Endothelial cell of umbilical vein (primary cell): ENCODE measurements around the gene ZNF678. TPM values are rescaled to one million over a fixed set of nuclear protein-coding genes. Genes with fewer than 3 reads are reported as not detected.

Experiments used
- BruUV-seq: library from RNA; stranded (reverse); fragments of 400-500 nt; replicated peaks from 2 replicates; lab custom pipeline; 2021; lab: Mats Ljungman, UMichigan
- CTCF ChIA-PET: fragments of 300-600, 350-600 bp; sonication (Branson Sonifier 250); formaldehyde crosslinking; loops from one replicate; lab custom pipeline; 2021; ENCODE audit warnings: antibody characterized with exemption, inconsistent platforms; lab: Charles Lee
- POLR2A ChIA-PET: fragments of 300-600, 350-600 bp; sonication (Branson Sonifier 250); formaldehyde crosslinking; loops from one replicate; lab custom pipeline; 2021; ENCODE audit warnings: antibody characterized with exemption, inconsistent platforms; lab: Charles Lee
- DNase-seq: peaks from one replicate; pipeline ENCODE4 v3.0.0-alpha.2; 2011; ENCODE audit warnings: low read depth, low spot score
- FAIRE-seq: peaks from 2 replicates; lab custom pipeline; 2011; peaks lifted over from hg19 to GRCh38; lab: Jason Lieb, UNC
- H2AFZ ChIP-seq: 2 replicates; pipeline ENCODE4 v1.6.0; 2012; ENCODE audit warnings: low read depth, low read length, control low read depth, inconsistent platforms
- H3K27ac ChIP-seq: 2 replicates; pipeline ENCODE4 v1.5.1; 2011; ENCODE audit warnings: low read depth, mild to moderate bottlenecking, control low read depth, low read length, moderate library complexity; ENCODE audit not compliant: insufficient read depth
- H3K27me3 ChIP-seq, 2 experiments: 2 replicates each; pipeline versions ENCODE4 v1.6.0 to v1.6.1; 2011; ENCODE audit warnings: low read length in 2 of 2, mixed read lengths in 1 of 2; ENCODE audit not compliant: control insufficient read depth in 2 of 2, insufficient read depth in 2 of 2
- H3K36me3 ChIP-seq, 2 experiments: 2 replicates in 1 of 2; 3 replicates in 1 of 2; pipeline ENCODE4 v1.5.1; 2011; ENCODE audit warnings: low read length in 2 of 2, mild to moderate bottlenecking in 1 of 2, moderate library complexity in 1 of 2; ENCODE audit not compliant: control insufficient read depth in 2 of 2, insufficient read depth in 2 of 2; ENCODE audit errors: extremely low read depth in 1 of 2
- H3K4me1 ChIP-seq: 3 replicates; pipeline ENCODE4 v1.5.1; 2011; ENCODE audit warnings: mild to moderate bottlenecking, low read length; ENCODE audit not compliant: control insufficient read depth, insufficient read depth; ENCODE audit errors: extremely low read depth
- H3K4me2 ChIP-seq: 2 replicates; pipeline ENCODE4 v1.6.1; 2011; ENCODE audit warnings: low read length, control low read depth, mixed read lengths; ENCODE audit not compliant: insufficient read depth
- H3K4me3 ChIP-seq, 3 experiments: fragments of 200-600 bp in 1 of 3; sonication (generic), shearing (Covaris generic) in 1 of 3; replicated peaks in 1 of 3; 2 replicates each; pipeline ENCODE4 v1.5.1; 2011 to 2016; ENCODE audit warnings: control low read depth in 3 of 3, low read length in 3 of 3, mild to moderate bottlenecking in 2 of 3, inconsistent platforms in 1 of 3, low read depth in 1 of 3, moderate library complexity in 1 of 3; ENCODE audit not compliant: insufficient read depth in 1 of 3
- H3K79me2 ChIP-seq: 2 replicates; pipeline ENCODE4 v1.6.0; 2012; ENCODE audit warnings: low read length, inconsistent platforms; ENCODE audit not compliant: control insufficient read depth, insufficient read depth
- H3K9ac ChIP-seq: replicated peaks from 2 replicates; pipeline ENCODE3; 2011; ENCODE audit warnings: low read length, control low read depth; ENCODE audit not compliant: insufficient read depth; ENCODE audit errors: extremely low read depth
- H3K9me1 ChIP-seq: replicated peaks from 3 replicates; pipeline ENCODE4 v1.6.0; 2011; ENCODE audit warnings: mild to moderate bottlenecking, low read length; ENCODE audit not compliant: control insufficient read depth, insufficient read depth; ENCODE audit errors: extremely low read depth
- H3K9me3 ChIP-seq: replicated peaks from 2 replicates; pipeline ENCODE4 v1.5.1; 2012; ENCODE audit warnings: low read length, inconsistent platforms; ENCODE audit not compliant: control insufficient read depth, insufficient read depth
- H4K20me1 ChIP-seq: replicated peaks from 2 replicates; pipeline ENCODE3; 2011; ENCODE audit warnings: mild to moderate bottlenecking, low read length; ENCODE audit not compliant: control insufficient read depth, insufficient read depth; ENCODE audit errors: extremely low read depth
- CTCF ChIP-seq, 2 donors: IDR thresholded peaks; 1 replicate in 1 of 2; 2 replicates in 1 of 2; pipeline ENCODE4 v1.5.1; 2011; ENCODE audit warnings: low read length in 2 of 2, mild to moderate bottlenecking in 2 of 2, moderate library complexity in 2 of 2, control low read depth in 1 of 2, inconsistent platforms in 1 of 2, low read depth in 1 of 2; ENCODE audit not compliant: insufficient read depth in 1 of 2; ENCODE audit errors: extremely low read depth in 1 of 2
- EZH2 ChIP-seq: IDR thresholded peaks from 2 replicates; pipeline ENCODE4 v1.6.1; 2012; ENCODE audit warnings: borderline replicate concordance, low read depth, mild to moderate bottlenecking, moderate library complexity, low read length, inconsistent platforms; ENCODE audit not compliant: severe bottlenecking
- FOS ChIP-seq: IDR thresholded peaks from 2 replicates; pipeline ENCODE4 v1.6.1; 2011; ENCODE audit warnings: mild to moderate bottlenecking, low read length, moderate library complexity, borderline replicate concordance; ENCODE audit not compliant: insufficient read depth
- GATA2 ChIP-seq: IDR thresholded peaks from 2 replicates; pipeline ENCODE4 v1.7.0; 2011; ENCODE audit warnings: low read depth, mild to moderate bottlenecking, moderate library complexity, mixed read lengths, low read length; ENCODE audit not compliant: insufficient read length, insufficient read depth
- JUN ChIP-seq: IDR thresholded peaks from 2 replicates; pipeline ENCODE4 v1.6.1; 2011; ENCODE audit warnings: borderline replicate concordance, low read depth; ENCODE audit not compliant: insufficient read length, insufficient read depth
- MYC ChIP-seq: IDR thresholded peaks from one replicate; pipeline ENCODE4 v1.6.1; 2011; ENCODE audit warnings: mild to moderate bottlenecking, low read depth, low read length
- POLR2A ChIP-seq: IDR thresholded peaks from 2 replicates; pipeline ENCODE4 v1.6.1; 2012; ENCODE audit warnings: low read depth, mild to moderate bottlenecking, control low read depth, low read length
- POLR2AphosphoS5 ChIP-seq: IDR thresholded peaks from 2 replicates; pipeline ENCODE4 v1.6.1; 2012; ENCODE audit warnings: low read depth, mild to moderate bottlenecking, control low read depth, low read length, moderate library complexity; ENCODE audit not compliant: insufficient read depth
- dilution Hi-C: fragments of 300-500 bp; cut with MboI; formaldehyde crosslinking; loops from one replicate; pipeline ENCODE4 v1.15.0; 2019; ENCODE audit warnings: low sequenced_read_pairs; ENCODE audit not compliant: extremely low pct_ligation_motif_present
- intact Hi-C: fragments of 100-400 bp; cut with micrococcal nuclease; formaldehyde crosslinking; loops from one replicate; pipeline ENCODE4 v1.10.0; 2022
- polyA plus RNA-seq, 4 experiments: library from polyadenylated mRNA; depleted of rRNA in 3 of 4; stranded (reverse) in 3 of 4; unstranded in 1 of 4; fragments of >200 nt; gene quantifications; 2 replicates each; pipeline versions ENCODE4 v1.2.1 to v1.2.3, GENCODE V29; 2011 to 2012; ENCODE audit warnings: missing spikeins in 1 of 4
- total RNA-seq: library from RNA; stranded (reverse); gene quantifications from 2 replicates; pipeline ENCODE4 v1.2.3, GENCODE V29; 2021
- TF ChIP-seq, protein P1 (sequence below): IDR thresholded peaks from 2 replicates; pipeline ENCODE4 v1.6.1; 2011; ENCODE audit not compliant: insufficient read depth, insufficient read length

The ZNF678 gene
- total and polyA plus RNA-seq, 2 donors (not counting 3 experiments of a cell fraction or from before 2014, with no cell fraction given): 2.1 to 7.7 TPM

GRCh38 chr1:227540170-227541098, 22.9 kb upstream of the ZNF678 start:
- Histone ChIP-seq H3K27me3 (peaks cover 0 to 2% of the 10 kb centered on the region in 2 experiments), H3K79me2 (no peaks in the 10 kb centered on the region), H3K4me2 (no peak overlapping the region), H3K9me1 (no peaks in the 10 kb centered on the region), H3K9ac (no peak overlapping the region), H3K9me3 (no peaks in the 10 kb centered on the region), H3K27ac (no peak overlapping the region), H3K4me1 (peaks cover 8% of the 10 kb centered on the region), H3K36me3 (no peaks in the 10 kb centered on the region), H2AFZ (no peak overlapping the region), H3K4me3 (no peak overlapping the region), H4K20me1 (no peaks in the 10 kb centered on the region)
- no TSS peak for BruUV-seq
- dilution Hi-C loops: no loop called here
- FAIRE-seq (no peak), DNase-seq (no peak)
- ChIA-PET POLR2A (no interaction called here), CTCF (interaction anchor here (1.0 to 3.6 kb wide), 6 partner anchors 10 to 101 kb away, joined by 3 to 35 read pairs (median 3); partner anchors contain the start of gene ZNF678)
- TF ChIP-seq JUN (no peak), MYC (no peak), FOS (no peak)
- TF ChIP-seq, protein P1, sequence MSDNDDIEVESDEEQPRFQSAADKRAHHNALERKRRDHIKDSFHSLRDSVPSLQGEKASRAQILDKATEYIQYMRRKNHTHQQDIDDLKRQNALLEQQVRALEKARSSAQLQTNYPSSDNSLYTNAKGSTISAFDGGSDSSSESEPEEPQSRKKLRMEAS: no peak
- intact Hi-C loops: loop anchor here (5.0 kb wide), 2 partner anchors 187 to 247 kb away; no protein-coding TSS in a partner anchor

DNA sequence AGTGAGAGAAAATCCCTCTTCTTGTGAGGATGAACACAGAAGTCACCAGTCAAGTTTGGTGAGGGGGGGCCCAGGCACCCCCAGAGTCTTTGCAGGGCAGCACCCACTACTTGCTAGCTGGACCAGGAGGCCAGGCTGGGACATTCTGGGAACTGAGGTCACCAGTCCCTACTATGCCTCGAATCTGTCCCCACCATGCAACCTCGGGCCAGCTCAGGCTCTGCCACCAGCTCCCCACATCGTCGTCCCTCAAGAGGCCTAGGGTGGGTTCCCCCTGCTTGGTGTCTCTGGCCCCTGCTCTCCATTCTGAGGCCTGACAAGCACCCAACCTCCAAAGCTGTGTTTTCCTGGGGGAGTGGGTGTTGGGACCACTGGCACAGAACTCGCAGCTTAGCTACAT, 22.2 kb upstream of the ZNF678 start:
- no peak overlapping the region for H3K27ac ChIP-seq
- no peak for TF ChIP-seq CTCF (IDR thresholded peaks at IDR 0.05; ENCODE audit: extremely low read depth in 1 of 2, insufficient read depth in 1 of 2, low read depth in 1 of 2, low read length in 2 of 2)
- TF ChIP-seq JUN: no peak
- TF ChIP-seq MYC: no peak
- no peak for TF ChIP-seq POLR2A
- TF ChIP-seq, protein P1: no peak
- TF ChIP-seq POLR2AphosphoS5: no peak
- TF ChIP-seq EZH2: no peak
- no peak for TF ChIP-seq GATA2
- TF ChIP-seq FOS: no peak
- dilution Hi-C loops (no loop called here), intact Hi-C loops (loop anchor here (5.0 kb wide), 2 partner anchors 186 to 246 kb away; no protein-coding TSS in a partner anchor)
- H3K9ac ChIP-seq: no peak overlapping the region
- H3K4me2 ChIP-seq: no peak overlapping the region
- H4K20me1 ChIP-seq: no peaks in the 10 kb centered on the region
- no peaks in the 10 kb centered on the region for H3K9me3 ChIP-seq
- H3K4me3 ChIP-seq: no peak overlapping the region
- no peaks in the 10 kb centered on the region for H3K9me1 ChIP-seq
- CTCF ChIA-PET: interaction anchor here (0.6 to 3.6 kb wide), 7 partner anchors 9 to 624 kb away, joined by 3 to 35 read pairs (median 3); partner anchors contain the start of genes IBA57 and ZNF678
- H3K79me2 ChIP-seq: no peaks in the 10 kb centered on the region
- no peaks in the 10 kb centered on the region for H3K36me3 ChIP-seq
- BruUV-seq: no TSS peak
- no peak for FAIRE-seq
- POLR2A ChIA-PET: no interaction called here
- no peak overlapping the region for H2AFZ ChIP-seq
- no peak for DNase-seq
- peaks cover 0 to 2% of the 10 kb centered on the region in 2 experiments for H3K27me3 ChIP-seq
- H3K4me1 ChIP-seq: peaks cover 8% of the 10 kb centered on the region
